GM23248 (cell line): ENCODE data around the gene LRBA. TPM values are rescaled to one million over a fixed set of nuclear protein-coding genes. Genes with fewer than 3 reads are reported as not detected.
"Not testable (repeated sequence)": the region's sequence is repeated elsewhere in the genome, so short reads cannot be mapped to it uniquely, and the experiment has no call there.

ENCODE experiments used
- DNase-seq: peaks from one replicate; pipeline ENCODE4 v3.0.0-alpha.2; 2015
- H2AFZ ChIP-seq: fragments of 200-600 bp; sonication (generic); 2 replicates; pipeline ENCODE4 v1.6.1; 2016; ENCODE audit warnings: antibody characterized with exemption
- H3F3A ChIP-seq: fragments of 200-600 bp; sonication (generic); 2 replicates; pipeline ENCODE4 v1.6.1; 2016; ENCODE audit warnings: mild to moderate bottlenecking, antibody characterized with exemption, mixed run types; ENCODE audit not compliant: insufficient read depth
- H3K27ac ChIP-seq: fragments of 200-600 bp; sonication (generic); 2 replicates; pipeline ENCODE4 v1.5.1; 2016; ENCODE audit warnings: mild to moderate bottlenecking
- H3K27me3 ChIP-seq: fragments of 200-600 bp; sonication (generic); replicated peaks from 2 replicates; pipeline ENCODE4 v1.6.1; 2016; ENCODE audit warnings: mild to moderate bottlenecking; ENCODE audit not compliant: insufficient read depth
- H3K36me3 ChIP-seq: fragments of 200-600 bp; sonication (generic); 2 replicates; pipeline ENCODE4 v1.6.1; 2016; ENCODE audit warnings: low read depth, mild to moderate bottlenecking
- H3K4me1 ChIP-seq: fragments of 200-600 bp; sonication (generic); 2 replicates; pipeline ENCODE4 v1.6.1; 2016; ENCODE audit warnings: mild to moderate bottlenecking; ENCODE audit not compliant: insufficient read depth
- H3K4me2 ChIP-seq: fragments of 200-600 bp; sonication (generic); one replicate; pipeline ENCODE4 v1.6.1; 2016; ENCODE audit warnings: mild to moderate bottlenecking; ENCODE audit not compliant: unreplicated experiment
- H3K4me3 ChIP-seq: fragments of 200-600 bp; sonication (generic); 2 replicates; pipeline ENCODE4 v1.5.1; 2016; ENCODE audit warnings: mild to moderate bottlenecking
- H3K79me2 ChIP-seq: fragments of 200-600 bp; sonication (generic); 2 replicates; pipeline ENCODE4 v1.6.1; 2016; ENCODE audit warnings: mild to moderate bottlenecking; ENCODE audit not compliant: insufficient read depth
- H3K9ac ChIP-seq: fragments of 200-600 bp; sonication (generic); 2 replicates; pipeline ENCODE4 v1.6.1; 2016; ENCODE audit warnings: mild to moderate bottlenecking
- H3K9me2 ChIP-seq: fragments of 200-600 bp; sonication (generic); 2 replicates; pipeline ENCODE4 v1.6.1; 2016; ENCODE audit warnings: mixed run types, mild to moderate bottlenecking, moderate library complexity; ENCODE audit not compliant: insufficient read depth
- H3K9me3 ChIP-seq: fragments of 200-600 bp; sonication (generic); one replicate; pipeline ENCODE4 v1.6.1; 2017; ENCODE audit warnings: low read depth
- H4K20me1 ChIP-seq: fragments of 200-600 bp; sonication (generic); 2 replicates; pipeline ENCODE4 v1.6.0; 2016; ENCODE audit not compliant: insufficient read depth
- EZH2 ChIP-seq: fragments of 200-600 bp; sonication (generic); IDR thresholded peaks from 2 replicates; pipeline ENCODE4 v1.6.1; 2018; ENCODE audit warnings: antibody characterized with exemption, mild to moderate bottlenecking; ENCODE audit not compliant: insufficient read depth, poor library complexity, severe bottlenecking
- EZH2phosphoT487 ChIP-seq: fragments of 200-600 bp; sonication (generic); IDR thresholded peaks from 2 replicates; pipeline ENCODE4 v1.6.1; 2018; ENCODE audit warnings: antibody characterized with exemption, moderate library complexity, mild to moderate bottlenecking, low read depth; ENCODE audit not compliant: insufficient read depth
- WGBS, 2 experiments: methylation state at CpG; one replicate each; pipeline ENCODE4 v1.1.6; 2015 to 2017; ENCODE audit warnings: low lambda C conversion rate in 2 of 2, low coverage in 1 of 2; ENCODE audit errors: missing lambda C conversion rate in 2 of 2; 5-methylcytosine and 5-hydroxymethylcytosine counted together
- in situ Hi-C: fragments of 300-500 bp; cut with MboI; formaldehyde crosslinking; loops from 2 replicates; pipeline ENCODE4 v1.15.0; 2020
- polyA plus RNA-seq: library from polyadenylated mRNA; unstranded; fragments of >200 nt; fragmentation: Nextera tagmentation; extraction: Ambion mirVana; gene quantifications from 2 replicates; pipeline ENCODE4 v1.2.1, GENCODE V29; 2016
- total RNA-seq: library from RNA; depleted of rRNA; stranded (reverse); fragments of >200 nt; shearing (Covaris generic); gene quantifications from 2 replicates; pipeline ENCODE4 v1.2.3, GENCODE V29; 2014

The LRBA gene
- total and polyA plus RNA-seq, 2 experiments from 2014 or later = 6.6 to 17.8 TPM

DNA sequence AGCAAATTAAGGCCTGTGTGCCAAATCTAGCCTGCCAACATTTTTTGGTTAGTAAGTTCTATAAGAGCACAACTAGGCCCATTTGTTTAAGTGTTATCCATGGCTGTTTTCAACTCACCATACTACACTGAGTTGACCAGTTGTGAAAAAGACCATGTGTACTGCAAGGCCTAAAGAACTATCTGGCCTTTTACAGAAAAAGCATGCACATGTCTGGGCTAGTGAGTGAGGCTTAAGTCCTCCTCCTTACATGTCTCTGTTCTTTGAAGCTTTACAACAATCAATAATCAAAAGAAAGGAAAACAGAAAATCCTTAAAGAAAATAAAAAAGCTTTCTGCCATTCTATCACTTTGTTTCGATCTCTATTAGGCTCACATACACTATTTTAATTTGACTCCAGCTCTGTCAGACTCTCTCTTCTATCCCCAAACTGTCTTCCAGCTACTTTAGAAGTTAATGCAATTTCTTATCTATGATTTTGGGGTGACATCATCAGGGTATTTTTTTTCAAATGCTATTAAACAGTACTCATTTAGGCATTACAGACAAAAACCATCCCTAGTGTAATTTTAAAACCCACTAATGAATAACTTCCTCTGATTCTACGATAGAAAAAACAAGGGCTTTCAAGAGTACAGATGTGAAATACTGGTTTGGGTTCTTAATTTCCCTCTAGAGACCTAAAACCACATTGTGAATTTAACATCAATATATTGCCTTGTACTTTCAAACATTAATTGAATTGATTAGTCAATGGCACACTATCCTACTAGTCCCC, 271.3 kb downstream of the LRBA start:
- WGBS, 2 experiments = 73 to 76% methylated on average over 2 of the region's 2 CpGs
- H3K27ac ChIP-seq = no peak overlapping the region
- no peaks in the 10 kb centered on the region for H3K36me3 ChIP-seq
- H3K27me3 ChIP-seq = no peaks in the 10 kb centered on the region
- no peak overlapping the region for H3K4me2 ChIP-seq
- no peak overlapping the region for H3K9ac ChIP-seq
- H3K9me2 ChIP-seq = no peaks in the 10 kb centered on the region
- no peaks in the 10 kb centered on the region for H4K20me1 ChIP-seq
- H3K4me1 ChIP-seq = no peaks in the 10 kb centered on the region
- no peaks in the 10 kb centered on the region for H3F3A ChIP-seq
- TF ChIP-seq EZH2 (no peak), EZH2phosphoT487 (no peak)
- in situ Hi-C loops = no loop called here
- H3K4me3 ChIP-seq = no peak overlapping the region
- no peaks in the 10 kb centered on the region for H3K79me2 ChIP-seq
- no peak for DNase-seq
- H3K9me3 ChIP-seq = no peaks in the 10 kb centered on the region
- H2AFZ ChIP-seq = no peak overlapping the region

GRCh38 chr4:150742930-150743329, 272.2 kb downstream of the LRBA start:
- H3K36me3 ChIP-seq, H2AFZ ChIP-seq, H3K4me2 ChIP-seq, DNase-seq, H3K9me3 ChIP-seq, H3K27ac ChIP-seq, H3K4me1 ChIP-seq, in situ Hi-C loops, H3F3A ChIP-seq, H4K20me1 ChIP-seq, H3K79me2 ChIP-seq, H3K27me3 ChIP-seq, H3K9ac ChIP-seq, H3K9me2 ChIP-seq, H3K4me3 ChIP-seq: not testable (repeated sequence)
- 75% methylated on average over 6 of the region's 6 CpGs for WGBS, 2 experiments

DNA sequence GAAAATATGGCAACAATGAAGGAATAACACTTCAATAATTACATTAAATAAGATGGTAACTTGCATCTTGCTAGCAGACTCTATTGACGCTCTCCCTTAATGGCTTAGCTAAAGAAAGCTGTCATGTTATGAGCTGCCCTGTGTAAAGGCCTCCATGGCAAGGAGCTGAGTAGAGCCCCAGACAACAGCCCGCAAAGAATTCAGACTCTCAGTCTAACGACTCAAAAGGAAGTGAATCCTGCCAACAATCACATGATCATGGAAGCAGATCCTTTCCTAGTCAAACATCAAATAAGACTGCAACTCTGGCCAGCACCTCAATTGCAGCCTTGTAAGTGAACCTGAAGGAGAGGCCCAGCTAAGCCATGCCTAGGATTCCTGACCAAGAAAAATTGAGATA, 275.5 kb downstream of the LRBA start:
- Histone ChIP-seq H3K27me3 (no peaks in the 10 kb centered on the region), H3K4me3 (no peak overlapping the region), H3K27ac (no peak overlapping the region), H3F3A (no peaks in the 10 kb centered on the region), H3K4me2 (no peak overlapping the region), H3K79me2 (no peaks in the 10 kb centered on the region), H3K36me3 (peaks cover 3% of the 10 kb centered on the region; the same call in 1 of the 2 replicates), H3K9me3 (no peaks in the 10 kb centered on the region), H3K9ac (no peak overlapping the region), H3K4me1 (no peaks in the 10 kb centered on the region), H3K9me2 (no peaks in the 10 kb centered on the region), H4K20me1 (no peaks in the 10 kb centered on the region), H2AFZ (no peak overlapping the region)
- WGBS, 2 experiments = 94 to 97% methylated on average over 3 of the region's 3 CpGs
- TF ChIP-seq EZH2phosphoT487 (no peak), EZH2 (no peak)
- in situ Hi-C loops = no loop called here
- DNase-seq = no peak

GRCh38 chr4:150725957-150726523, 289.0 kb downstream of the LRBA start:
- H3K9ac ChIP-seq = no peak overlapping the region
- H4K20me1 ChIP-seq = no peaks in the 10 kb centered on the region
- no peak for DNase-seq
- H3F3A ChIP-seq = no peaks in the 10 kb centered on the region
- H3K9me2 ChIP-seq = no peaks in the 10 kb centered on the region
- H3K27me3 ChIP-seq = no peaks in the 10 kb centered on the region
- H3K79me2 ChIP-seq = no peaks in the 10 kb centered on the region
- H3K4me3 ChIP-seq = no peak overlapping the region
- H3K36me3 ChIP-seq = peaks cover 10% of the 10 kb centered on the region; the same call in 1 of the 2 replicates
- H3K27ac ChIP-seq = no peak overlapping the region
- no peak overlapping the region for H3K4me2 ChIP-seq
- H3K9me3 ChIP-seq = no peaks in the 10 kb centered on the region
- no peak overlapping the region for H2AFZ ChIP-seq
- WGBS, 2 experiments = 66% methylated on average over 4 of the region's 4 CpGs
- H3K4me1 ChIP-seq = no peaks in the 10 kb centered on the region
- TF ChIP-seq EZH2phosphoT487 = no peak
- TF ChIP-seq EZH2 = no peak
- in situ Hi-C loops = no loop called here
